ENCODE measurements around the gene MIPEP.

Gene MIPEP

DNA sequence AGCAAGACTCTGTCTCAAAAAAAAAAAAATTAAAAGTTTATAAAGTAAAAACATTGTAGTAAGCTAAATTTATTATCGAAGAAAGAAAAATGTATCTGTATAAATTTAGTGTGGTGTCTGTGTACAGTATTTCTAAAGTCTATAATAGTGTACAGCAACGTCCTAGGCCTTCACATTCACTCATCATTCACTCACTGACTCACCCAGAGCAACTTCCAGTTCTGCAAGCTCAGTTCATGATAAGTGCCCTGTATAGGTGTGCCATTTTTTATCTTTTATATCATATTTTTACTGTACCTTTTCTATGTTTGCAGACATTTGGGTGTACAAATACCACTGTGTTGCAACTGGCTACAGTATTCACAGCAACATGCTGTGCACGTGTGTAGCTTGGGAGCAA, 200.9 kb downstream of the MIPEP start:
- Histone ChIP-seq H3K9me3 (ENCODE audit: control insufficient read depth, insufficient read depth, low read depth, low read length) (no peaks in the 10 kb centered on the region), H3K27ac (ENCODE audit: extremely low read depth, low read depth, low read length) (no peak overlapping the region), H3K4me1 (ENCODE audit: control insufficient read depth, insufficient read depth, low read length) (no peaks in the 10 kb centered on the region), H3K36me3 (ENCODE audit: control insufficient read depth in 2 of 2, insufficient read depth in 1 of 2, low read length in 2 of 2) (no peaks in the 10 kb centered on the region), H3K4me3 (ENCODE audit: low read depth, low read length) (no peak overlapping the region)
- TF ChIP-seq ZNF112 (tag by site-specific recombination; IDR thresholded peaks at IDR 0.05) (no peak), ZNF580 (tag by site-specific recombination; IDR thresholded peaks at IDR 0.05) (no peak), PRDM1 (tag by site-specific recombination; IDR thresholded peaks at IDR 0.05) (no peak), MYNN (tag by site-specific recombination; IDR thresholded peaks at IDR 0.05; ENCODE audit: borderline replicate concordance) (no peak), ZNF248 (tag by site-specific recombination; IDR thresholded peaks at IDR 0.05) (no peak), ZNF596 (tag by site-specific recombination; IDR thresholded peaks at IDR 0.05) (no peak), ZNF555 (tag by site-specific recombination; conservative IDR thresholded peaks at IDR 0.05) (no peak), ZNF239 (tag by site-specific recombination; IDR thresholded peaks at IDR 0.05) (no peak), ZNF623 (tag by site-specific recombination; IDR thresholded peaks at IDR 0.05) (no peak), BCL11A (tag by site-specific recombination; IDR thresholded peaks at IDR 0.05; ENCODE audit: low read depth) (no peak), ZEB2 (tag by site-specific recombination; IDR thresholded peaks at IDR 0.05) (no peak), ZBTB20 (tag by site-specific recombination; IDR thresholded peaks at IDR 0.05) (no peak), ZNF530 (tag by site-specific recombination; IDR thresholded peaks at IDR 0.05; ENCODE audit: low read depth) (no peak)
- POLR2A ChIA-PET, result no interaction called here
- CTCF ChIA-PET, result no interaction called here

GRCh38 chr13:23687614-23688013, 201.6 kb downstream of the MIPEP start:
- Histone ChIP-seq H3K9me3 (ENCODE audit: control insufficient read depth, insufficient read depth, low read depth, low read length) (no peaks in the 10 kb centered on the region), H3K27ac (ENCODE audit: extremely low read depth, low read depth, low read length) (no peak overlapping the region), H3K36me3 (ENCODE audit: control insufficient read depth in 2 of 2, insufficient read depth in 1 of 2, low read length in 2 of 2) (no peaks in the 10 kb centered on the region), H3K4me3 (ENCODE audit: low read depth, low read length) (no peak overlapping the region), H3K4me1 (ENCODE audit: control insufficient read depth, insufficient read depth, low read length) (no peaks in the 10 kb centered on the region)
- TF ChIP-seq ZNF837 (tag by site-specific recombination; IDR thresholded peaks at IDR 0.05), result no peak
- no peak for TF ChIP-seq ZNF391 (tag by site-specific recombination; IDR thresholded peaks at IDR 0.05; ENCODE audit: borderline replicate concordance, low read depth)
- TF ChIP-seq ZEB2 (tag by site-specific recombination; IDR thresholded peaks at IDR 0.05), result no peak
- TF ChIP-seq BCL11B (tag by site-specific recombination; IDR thresholded peaks at IDR 0.05; ENCODE audit: low read depth), result no peak
- TF ChIP-seq ZNF626 (tag by site-specific recombination; IDR thresholded peaks at IDR 0.05), result no peak
- TF ChIP-seq, protein P1, sequence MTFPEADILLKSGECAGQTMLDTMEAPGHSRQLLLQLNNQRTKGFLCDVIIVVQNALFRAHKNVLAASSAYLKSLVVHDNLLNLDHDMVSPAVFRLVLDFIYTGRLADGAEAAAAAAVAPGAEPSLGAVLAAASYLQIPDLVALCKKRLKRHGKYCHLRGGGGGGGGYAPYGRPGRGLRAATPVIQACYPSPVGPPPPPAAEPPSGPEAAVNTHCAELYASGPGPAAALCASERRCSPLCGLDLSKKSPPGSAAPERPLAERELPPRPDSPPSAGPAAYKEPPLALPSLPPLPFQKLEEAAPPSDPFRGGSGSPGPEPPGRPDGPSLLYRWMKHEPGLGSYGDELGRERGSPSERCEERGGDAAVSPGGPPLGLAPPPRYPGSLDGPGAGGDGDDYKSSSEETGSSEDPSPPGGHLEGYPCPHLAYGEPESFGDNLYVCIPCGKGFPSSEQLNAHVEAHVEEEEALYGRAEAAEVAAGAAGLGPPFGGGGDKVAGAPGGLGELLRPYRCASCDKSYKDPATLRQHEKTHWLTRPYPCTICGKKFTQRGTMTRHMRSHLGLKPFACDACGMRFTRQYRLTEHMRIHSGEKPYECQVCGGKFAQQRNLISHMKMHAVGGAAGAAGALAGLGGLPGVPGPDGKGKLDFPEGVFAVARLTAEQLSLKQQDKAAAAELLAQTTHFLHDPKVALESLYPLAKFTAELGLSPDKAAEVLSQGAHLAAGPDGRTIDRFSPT (tag by site-specific recombination; IDR thresholded peaks at IDR 0.05), result no peak
- TF ChIP-seq KLF1 (tag by site-specific recombination; IDR thresholded peaks at IDR 0.05), result no peak
- TF ChIP-seq, protein P2, sequence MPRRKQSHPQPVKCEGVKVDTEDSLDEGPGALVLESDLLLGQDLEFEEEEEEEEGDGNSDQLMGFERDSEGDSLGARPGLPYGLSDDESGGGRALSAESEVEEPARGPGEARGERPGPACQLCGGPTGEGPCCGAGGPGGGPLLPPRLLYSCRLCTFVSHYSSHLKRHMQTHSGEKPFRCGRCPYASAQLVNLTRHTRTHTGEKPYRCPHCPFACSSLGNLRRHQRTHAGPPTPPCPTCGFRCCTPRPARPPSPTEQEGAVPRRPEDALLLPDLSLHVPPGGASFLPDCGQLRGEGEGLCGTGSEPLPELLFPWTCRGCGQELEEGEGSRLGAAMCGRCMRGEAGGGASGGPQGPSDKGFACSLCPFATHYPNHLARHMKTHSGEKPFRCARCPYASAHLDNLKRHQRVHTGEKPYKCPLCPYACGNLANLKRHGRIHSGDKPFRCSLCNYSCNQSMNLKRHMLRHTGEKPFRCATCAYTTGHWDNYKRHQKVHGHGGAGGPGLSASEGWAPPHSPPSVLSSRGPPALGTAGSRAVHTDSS (tag by site-specific recombination; IDR thresholded peaks at IDR 0.05), result no peak
- TF ChIP-seq ZFP3 (tag by site-specific recombination; IDR thresholded peaks at IDR 0.05; ENCODE audit: low read depth), result no peak
- POLR2A ChIA-PET, result no interaction called here
- CTCF ChIA-PET, result interaction anchor here (0.9 kb wide), 1 partner anchor 21 kb away, joined by 6 read pairs; no protein-coding TSS in a partner anchor

Data from HEK293 (cell line).